Neutrophil (primary cell): ENCODE data around the gene LPIN1.

ENCODE experiments used
- H3K27ac ChIP-seq: fragments of 200-600 bp; sonication (generic); 2 replicates; pipeline ENCODE4 v1.5.1; 2016; ENCODE audit warnings: mild to moderate bottlenecking, moderate library complexity
- H3K27me3 ChIP-seq: fragments of 200-600 bp; sonication (generic); 2 replicates; pipeline ENCODE4 v1.6.0; 2016; ENCODE audit warnings: mild to moderate bottlenecking
- H3K36me3 ChIP-seq: fragments of 200-600 bp; sonication (generic); 2 replicates; pipeline ENCODE4 v1.5.1; 2017
- H3K4me1 ChIP-seq, 2 experiments: fragments of 200-600 bp in 1 of 2; sonication (generic) in 1 of 2; 1 replicate in 1 of 2; 2 replicates in 1 of 2; pipeline versions ENCODE4 v1.5.1 to v1.6.1; 2013 to 2016; ENCODE audit warnings: low read depth in 1 of 2, low read length in 1 of 2, mild to moderate bottlenecking in 1 of 2, moderate library complexity in 1 of 2; ENCODE audit not compliant: control insufficient read depth in 1 of 2, insufficient read depth in 1 of 2
- H3K4me3 ChIP-seq, 2 experiments: fragments of 200-600 bp in 1 of 2; sonication (generic) in 1 of 2; 1 replicate in 1 of 2; 2 replicates in 1 of 2; pipeline ENCODE4 v1.5.1; 2013 to 2016; ENCODE audit warnings: low read depth in 1 of 2, low read length in 1 of 2, mild to moderate bottlenecking in 1 of 2, moderate library complexity in 1 of 2
- H3K9me3 ChIP-seq: fragments of 200-600 bp; sonication (generic); 2 replicates; pipeline ENCODE4 v1.5.1; 2016
- TF ChIP-seq, protein P1 (sequence below): fragments of 200-600 bp; sonication (generic); IDR thresholded peaks from 2 replicates; pipeline ENCODE4 v1.5.1; 2016; ENCODE audit warnings: antibody characterized with exemption

The LPIN1 gene

GRCh38 chr2:11864724-11865123 lies 118.3 kb downstream of the LPIN1 start:
- Histone ChIP-seq H3K36me3 (no peaks in the 10 kb centered on the region), H3K4me3 (no peak overlapping the region), H3K27ac (no peak overlapping the region), H3K27me3 (no peaks in the 10 kb centered on the region), H3K9me3 (no peaks in the 10 kb centered on the region), H3K4me1 (peaks cover 14 to 18% of the 10 kb centered on the region in 2 experiments)
- TF ChIP-seq, protein P1, sequence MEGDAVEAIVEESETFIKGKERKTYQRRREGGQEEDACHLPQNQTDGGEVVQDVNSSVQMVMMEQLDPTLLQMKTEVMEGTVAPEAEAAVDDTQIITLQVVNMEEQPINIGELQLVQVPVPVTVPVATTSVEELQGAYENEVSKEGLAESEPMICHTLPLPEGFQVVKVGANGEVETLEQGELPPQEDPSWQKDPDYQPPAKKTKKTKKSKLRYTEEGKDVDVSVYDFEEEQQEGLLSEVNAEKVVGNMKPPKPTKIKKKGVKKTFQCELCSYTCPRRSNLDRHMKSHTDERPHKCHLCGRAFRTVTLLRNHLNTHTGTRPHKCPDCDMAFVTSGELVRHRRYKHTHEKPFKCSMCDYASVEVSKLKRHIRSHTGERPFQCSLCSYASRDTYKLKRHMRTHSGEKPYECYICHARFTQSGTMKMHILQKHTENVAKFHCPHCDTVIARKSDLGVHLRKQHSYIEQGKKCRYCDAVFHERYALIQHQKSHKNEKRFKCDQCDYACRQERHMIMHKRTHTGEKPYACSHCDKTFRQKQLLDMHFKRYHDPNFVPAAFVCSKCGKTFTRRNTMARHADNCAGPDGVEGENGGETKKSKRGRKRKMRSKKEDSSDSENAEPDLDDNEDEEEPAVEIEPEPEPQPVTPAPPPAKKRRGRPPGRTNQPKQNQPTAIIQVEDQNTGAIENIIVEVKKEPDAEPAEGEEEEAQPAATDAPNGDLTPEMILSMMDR: no peak

- Histone ChIP-seq H3K36me3 (no peaks in the 10 kb centered on the region), H3K4me3 (no peak overlapping the region), H3K27me3 (no peaks in the 10 kb centered on the region), H3K27ac (no peak overlapping the region), H3K9me3 (no peaks in the 10 kb centered on the region), H3K4me1 (peaks cover 14 to 18% of the 10 kb centered on the region in 2 experiments)
- TF ChIP-seq, protein P1: no peak
Measured at GRCh38 chr2:11865378-11865777, 118.9 kb downstream of the LPIN1 start.

DNA sequence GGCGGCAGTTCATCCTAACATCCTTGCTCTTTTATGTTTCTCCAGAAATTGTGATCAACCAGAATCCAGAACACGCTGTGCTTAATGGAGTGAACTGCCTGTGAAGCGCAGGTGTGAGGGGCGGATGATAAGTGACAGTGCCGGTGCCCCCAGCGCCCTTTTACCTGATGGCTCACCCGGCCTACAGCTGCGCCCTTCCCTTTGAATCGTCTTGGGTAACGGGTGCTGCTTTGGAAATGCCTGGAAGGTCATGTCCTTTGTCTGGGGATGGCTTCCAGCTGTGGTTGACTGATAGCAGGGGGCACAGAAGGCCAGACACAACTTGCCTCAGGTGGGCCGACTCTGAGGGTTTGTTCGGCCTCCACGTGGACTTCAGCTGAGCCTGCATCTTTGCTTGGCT lies 119.4 kb downstream of the LPIN1 start:
- H3K4me1 ChIP-seq: peaks cover 14 to 18% of the 10 kb centered on the region in 2 experiments

DNA sequence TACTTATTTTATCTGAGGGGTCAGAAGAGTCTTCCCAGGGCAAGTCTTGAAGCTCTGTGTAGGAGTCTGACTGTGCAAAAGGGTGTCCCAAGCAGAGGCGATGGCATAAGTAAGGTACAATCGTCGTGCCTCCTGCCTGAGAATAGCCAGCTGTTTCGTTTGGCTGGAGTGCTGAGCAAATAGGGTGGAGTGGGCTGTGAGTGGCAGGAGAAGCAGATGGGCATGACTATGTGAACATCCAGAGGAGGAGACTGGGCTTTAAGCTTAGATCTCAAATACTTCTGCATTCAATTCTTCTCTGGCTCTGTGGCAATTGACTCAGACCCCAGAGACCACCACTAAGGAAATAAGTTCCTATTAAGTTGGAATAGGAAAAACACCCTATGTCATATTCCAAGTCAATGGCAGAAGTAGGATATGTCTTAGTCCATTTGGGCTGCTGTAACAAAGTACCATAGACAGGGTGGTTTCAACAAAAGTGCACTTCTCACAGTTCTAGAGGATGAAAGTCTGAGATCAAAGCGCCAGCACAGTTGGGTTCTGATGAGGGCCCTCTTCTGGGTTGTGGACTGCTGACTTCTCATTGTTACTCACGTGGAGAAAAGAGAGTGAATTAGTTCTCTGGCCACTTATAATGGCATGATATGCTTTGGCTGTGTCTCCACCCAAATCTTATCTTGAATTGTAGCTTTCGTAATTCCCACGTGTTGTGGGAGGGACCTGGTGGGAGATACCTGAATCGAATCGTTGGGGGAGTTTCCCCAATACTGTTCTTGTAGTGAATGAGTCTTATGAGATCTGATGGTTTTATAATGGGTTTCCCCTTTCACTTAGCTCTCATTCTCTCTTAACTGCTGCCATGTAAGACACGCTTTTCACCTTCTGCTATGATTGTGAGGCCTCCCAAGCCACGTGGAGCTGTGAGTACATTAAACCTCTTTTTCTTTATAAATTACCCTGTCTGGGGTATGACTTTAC lies 120.2 kb downstream of the LPIN1 start:
- H3K4me1 ChIP-seq: peaks cover 14 to 18% of the 10 kb centered on the region in 2 experiments
- no peak overlapping the region for H3K4me3 ChIP-seq
- H3K36me3 ChIP-seq: no peaks in the 10 kb centered on the region
- no peaks in the 10 kb centered on the region for H3K27me3 ChIP-seq
- no peaks in the 10 kb centered on the region for H3K9me3 ChIP-seq
- H3K27ac ChIP-seq: no peak overlapping the region
- TF ChIP-seq, protein P1: no peak

More for the DNA sequence above, 119.4 kb downstream of the LPIN1 start:
- TF ChIP-seq, protein P1: no peak
- Histone ChIP-seq H3K9me3 (no peaks in the 10 kb centered on the region), H3K27me3 (no peaks in the 10 kb centered on the region), H3K27ac (no peak overlapping the region), H3K4me3 (no peak overlapping the region), H3K36me3 (no peaks in the 10 kb centered on the region)

DNA sequence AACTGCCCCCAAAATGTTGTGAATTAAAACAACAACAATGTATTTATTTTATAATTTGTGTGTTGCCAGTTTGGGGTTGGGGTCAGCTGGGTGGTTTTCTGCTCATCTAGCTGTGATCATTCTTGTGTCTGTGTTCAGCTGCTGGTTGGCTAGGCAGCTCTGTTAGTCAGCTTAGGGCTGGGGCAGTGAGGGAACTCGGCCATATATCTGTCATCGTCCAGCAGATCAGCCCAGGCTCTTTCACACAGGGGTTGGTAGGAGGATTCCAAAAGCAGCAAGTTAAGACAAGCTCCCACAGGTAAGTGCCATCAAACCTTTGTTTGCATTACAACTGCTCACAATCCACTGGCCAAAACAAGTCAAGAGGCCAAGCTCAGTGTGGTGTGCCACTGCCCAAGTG lies 121.5 kb downstream of the LPIN1 start:
- Histone ChIP-seq H3K27ac (no peak overlapping the region), H3K36me3 (no peaks in the 10 kb centered on the region), H3K9me3 (no peaks in the 10 kb centered on the region), H3K4me1 (peaks cover 19 to 23% of the 10 kb centered on the region in 2 experiments), H3K4me3 (no peak overlapping the region), H3K27me3 (no peaks in the 10 kb centered on the region)
- TF ChIP-seq, protein P1: no peak
